ENCODE data around the gene SLC13A3. TPM values are rescaled to one million over a fixed set of nuclear protein-coding genes. Genes with fewer than 3 reads are reported as not detected.

Gene SLC13A3
- polyA plus RNA-seq, 4 donors = 8.8 to 22.9 (median 20.3) TPM

- DNase-seq (ENCODE audit: low read depth in 4 of 4, low spot score in 2 of 4) = no peak
Measured at GRCh38 chr20:46607849-46608497, 43.3 kb downstream of the SLC13A3 start.

GRCh38 chr20:46607191-46607848, 43.9 kb downstream of the SLC13A3 start:
- no peak for DNase-seq (ENCODE audit: low read depth in 4 of 4, low spot score in 2 of 4)

- DNase-seq (ENCODE audit: low read depth in 4 of 4, low spot score in 2 of 4) = no peak
Measured at GRCh38 chr20:46606817-46607190, 44.5 kb downstream of the SLC13A3 start.

- DNase-seq (ENCODE audit: low read depth in 4 of 4, low spot score in 2 of 4) = no peak
Measured at GRCh38 chr20:46605978-46606816, 45.1 kb downstream of the SLC13A3 start.

GRCh38 chr20:46605181-46605580, 46.1 kb downstream of the SLC13A3 start:
- DNase-seq (ENCODE audit: low read depth in 4 of 4, low spot score in 2 of 4) = no peak

GRCh38 chr20:46604551-46605133, 46.6 kb downstream of the SLC13A3 start:
- DNase-seq (ENCODE audit: low read depth in 4 of 4, low spot score in 2 of 4) = no peak

GRCh38 chr20:46602429-46602828, 48.8 kb downstream of the SLC13A3 start:
- no peak for DNase-seq (ENCODE audit: low read depth in 4 of 4, low spot score in 2 of 4)

GRCh38 chr20:46601603-46602122, 49.6 kb downstream of the SLC13A3 start:
- DNase-seq (ENCODE audit: low read depth in 4 of 4, low spot score in 2 of 4) = no peak

GRCh38 chr20:46600286-46600752, 50.9 kb downstream of the SLC13A3 start:
- DNase-seq (ENCODE audit: low read depth in 4 of 4, low spot score in 2 of 4) = no peak

- no peak for DNase-seq (ENCODE audit: low read depth in 4 of 4, low spot score in 2 of 4)
Measured at GRCh38 chr20:46599227-46599987, 51.9 kb downstream of the SLC13A3 start.

- no peak for DNase-seq (ENCODE audit: low read depth in 4 of 4, low spot score in 2 of 4)
Measured at GRCh38 chr20:46595933-46596332, 55.3 kb downstream of the SLC13A3 start.

- DNase-seq (ENCODE audit: low read depth in 4 of 4, low spot score in 2 of 4) = no peak
Measured at GRCh38 chr20:46594725-46595124, 56.5 kb downstream of the SLC13A3 start.

- no peak for DNase-seq (ENCODE audit: low read depth in 4 of 4, low spot score in 2 of 4)
Measured at GRCh38 chr20:46592580-46593362, 58.5 kb downstream of the SLC13A3 start.

GRCh38 chr20:46590443-46590842, 60.8 kb downstream of the SLC13A3 start:
- DNase-seq (ENCODE audit: low read depth in 4 of 4, low spot score in 2 of 4) = no peak

- DNase-seq (ENCODE audit: low read depth in 4 of 4, low spot score in 2 of 4) = no peak
Measured at GRCh38 chr20:46588532-46589511, 62.4 kb downstream of the SLC13A3 start.

- no peak for DNase-seq (ENCODE audit: low read depth in 4 of 4, low spot score in 2 of 4)
Measured at GRCh38 chr20:46587986-46588385, 63.3 kb downstream of the SLC13A3 start.

GRCh38 chr20:46586724-46587123, 64.5 kb downstream of the SLC13A3 start:
- DNase-seq (ENCODE audit: low read depth in 4 of 4, low spot score in 2 of 4) = no peak

GRCh38 chr20:46584508-46584907, 66.8 kb downstream of the SLC13A3 start:
- no peak for DNase-seq (ENCODE audit: low read depth in 4 of 4, low spot score in 2 of 4)
